CD14-positive monocyte (primary cell): ENCODE results near the gene EVX2. TPM values are rescaled to one million over a fixed set of nuclear protein-coding genes. Genes with fewer than 3 reads are reported as not detected.
A peak's percentile ranks its signal among the peaks of the same experiment; 100 is the strongest.

Experiments used
- DNase-seq, 3 donors: peaks; one replicate each; pipeline ENCODE4 v3.0.0-alpha.2; 2011 to 2022
- H2AFZ ChIP-seq: 2 replicates; pipeline ENCODE4 v1.6.0; 2012; ENCODE audit warnings: mild to moderate bottlenecking, low read depth, low read length, inconsistent platforms; ENCODE audit not compliant: insufficient read depth, poor library complexity, severe bottlenecking
- H3K27ac ChIP-seq, 2 donors: 1 replicate in 1 of 2; 2 replicates in 1 of 2; pipeline ENCODE4 v1.5.1; 2012 to 2013; ENCODE audit warnings: low read length in 2 of 2, control low read depth in 1 of 2, inconsistent platforms in 1 of 2, low read depth in 1 of 2, mild to moderate bottlenecking in 1 of 2
- H3K27me3 ChIP-seq, 2 donors: one replicate each; pipeline versions ENCODE4 v1.6.0 to v1.6.1; 2011 to 2013; ENCODE audit warnings: low read length in 2 of 2; ENCODE audit not compliant: control insufficient read depth in 2 of 2, insufficient read depth in 2 of 2
- H3K36me3 ChIP-seq, 2 donors: replicated peaks in 1 of 2; 1 replicate in 1 of 2; 2 replicates in 1 of 2; pipeline versions ENCODE4 v1.5.1 to v1.6.1; 2012 to 2013; ENCODE audit warnings: low read length in 2 of 2, control low read depth in 1 of 2, inconsistent platforms in 1 of 2, mild to moderate bottlenecking in 1 of 2; ENCODE audit not compliant: insufficient read depth in 2 of 2, control insufficient read depth in 1 of 2
- H3K4me1 ChIP-seq, 2 donors: 1 replicate in 1 of 2; 2 replicates in 1 of 2; pipeline versions ENCODE4 v1.5.1 to v1.6.1; 2012 to 2013; ENCODE audit warnings: low read length in 2 of 2, control low read depth in 1 of 2, inconsistent platforms in 1 of 2, mild to moderate bottlenecking in 1 of 2, moderate library complexity in 1 of 2; ENCODE audit not compliant: insufficient read depth in 2 of 2, control insufficient read depth in 1 of 2
- H3K4me2 ChIP-seq: replicated peaks from 2 replicates; pipeline ENCODE3; 2012; ENCODE audit warnings: low read length, moderate library complexity, mild to moderate bottlenecking; ENCODE audit not compliant: poor library complexity, severe bottlenecking; ENCODE audit errors: extremely low read depth
- H3K4me3 ChIP-seq, 3 experiments: fragments of 200-600 bp in 1 of 3; sonication (generic) in 1 of 3; replicated peaks in 1 of 3; 1 replicate in 2 of 3; 2 replicates in 1 of 3; pipeline ENCODE4 v1.5.1; 2011 to 2013; ENCODE audit warnings: low read length in 3 of 3, mild to moderate bottlenecking in 3 of 3, control low read depth in 2 of 3, low read depth in 2 of 3, inconsistent platforms in 1 of 3, moderate library complexity in 1 of 3
- H3K79me2 ChIP-seq: 2 replicates; pipeline ENCODE4 v1.6.0; 2012; ENCODE audit warnings: mild to moderate bottlenecking, control low read depth, inconsistent platforms, low read length, moderate library complexity; ENCODE audit not compliant: insufficient read depth
- H3K9ac ChIP-seq: 2 replicates; pipeline ENCODE4 v1.6.0; 2017; ENCODE audit warnings: low read length, mild to moderate bottlenecking; ENCODE audit not compliant: insufficient read depth, poor library complexity, severe bottlenecking
- H3K9me3 ChIP-seq, 2 donors: replicated peaks in 1 of 2; 1 replicate in 1 of 2; 2 replicates in 1 of 2; pipeline versions ENCODE4 v1.5.1 to v1.6.1; 2012 to 2013; ENCODE audit warnings: low read length in 2 of 2, control low read depth in 1 of 2; ENCODE audit not compliant: control insufficient read depth in 1 of 2, insufficient read depth in 1 of 2
- H4K20me1 ChIP-seq: 2 replicates; pipeline ENCODE4 v1.6.0; 2012; ENCODE audit warnings: mild to moderate bottlenecking, low read length, control low read depth, moderate library complexity; ENCODE audit not compliant: insufficient read depth
- H3K27ac Mint-ChIP-seq, 7 donors: one replicate each; pipeline ENCODE4 v1.8.0; 2020; ENCODE audit warnings: mild to moderate bottlenecking in 7 of 7, mixed read lengths in 7 of 7, moderate library complexity in 6 of 7, inconsistent platforms in 2 of 7
- H3K27me3 Mint-ChIP-seq, 3 donors: one replicate each; pipeline ENCODE4 v1.8.0; 2021 to 2022; ENCODE audit warnings: low read depth in 3 of 3, mild to moderate bottlenecking in 3 of 3, mixed read lengths in 3 of 3, moderate library complexity in 3 of 3, inconsistent platforms in 1 of 3
- H3K36me3 Mint-ChIP-seq, 2 donors: one replicate each; pipeline ENCODE4 v1.8.0; 2020; ENCODE audit warnings: mixed read lengths in 2 of 2, inconsistent platforms in 1 of 2, mild to moderate bottlenecking in 1 of 2
- H3K4me1 Mint-ChIP-seq: one replicate; pipeline ENCODE4 v1.8.0; 2020; ENCODE audit warnings: mild to moderate bottlenecking, mixed read lengths
- H3K4me3 Mint-ChIP-seq, 2 donors: one replicate each; pipeline ENCODE4 v1.8.0; 2020; ENCODE audit warnings: mild to moderate bottlenecking in 2 of 2, mixed read lengths in 2 of 2, moderate library complexity in 1 of 2
- H3K9me3 Mint-ChIP-seq, 7 donors: one replicate each; pipeline ENCODE4 v1.8.0; 2020 to 2022; ENCODE audit warnings: mixed read lengths in 7 of 7, mild to moderate bottlenecking in 6 of 7, moderate library complexity in 6 of 7, inconsistent platforms in 2 of 7
- WGBS: methylation state at CpG from one replicate; pipeline ENCODE4 v1.1.5; 2013; ENCODE audit warnings: missing lambda C conversion rate; ENCODE audit not compliant: insufficient coverage; 5-methylcytosine and 5-hydroxymethylcytosine counted together
- intact Hi-C, 2 donors: fragments of 100-400 bp; cut with micrococcal nuclease; formaldehyde crosslinking; loops; one replicate each; pipeline versions ENCODE4 v1.15.0 to v1.15.1; 2023
- polyA plus RNA-seq, 3 donors: library from polyadenylated mRNA; depleted of rRNA in 1 of 3; unstranded in 2 of 3; stranded (reverse) in 1 of 3; fragments of 300-500 nt in 2 of 3; fragments of >200 nt in 1 of 3; fragmentation: Illumina TruSeq in 2 of 3; gene quantifications; 1 replicate in 2 of 3; 2 replicates in 1 of 3; pipeline ENCODE4 v1.2.3, GENCODE V29; 2012 to 2021
- TF ChIP-seq, protein P1 (sequence below): fragments of 200-600 bp; IDR thresholded peaks from one replicate; pipeline ENCODE4 v1.8.0; 2022; ENCODE audit warnings: antibody characterized with exemption, mild to moderate bottlenecking

Gene EVX2
- polyA plus RNA-seq, 3 donors = not detected

DNA sequence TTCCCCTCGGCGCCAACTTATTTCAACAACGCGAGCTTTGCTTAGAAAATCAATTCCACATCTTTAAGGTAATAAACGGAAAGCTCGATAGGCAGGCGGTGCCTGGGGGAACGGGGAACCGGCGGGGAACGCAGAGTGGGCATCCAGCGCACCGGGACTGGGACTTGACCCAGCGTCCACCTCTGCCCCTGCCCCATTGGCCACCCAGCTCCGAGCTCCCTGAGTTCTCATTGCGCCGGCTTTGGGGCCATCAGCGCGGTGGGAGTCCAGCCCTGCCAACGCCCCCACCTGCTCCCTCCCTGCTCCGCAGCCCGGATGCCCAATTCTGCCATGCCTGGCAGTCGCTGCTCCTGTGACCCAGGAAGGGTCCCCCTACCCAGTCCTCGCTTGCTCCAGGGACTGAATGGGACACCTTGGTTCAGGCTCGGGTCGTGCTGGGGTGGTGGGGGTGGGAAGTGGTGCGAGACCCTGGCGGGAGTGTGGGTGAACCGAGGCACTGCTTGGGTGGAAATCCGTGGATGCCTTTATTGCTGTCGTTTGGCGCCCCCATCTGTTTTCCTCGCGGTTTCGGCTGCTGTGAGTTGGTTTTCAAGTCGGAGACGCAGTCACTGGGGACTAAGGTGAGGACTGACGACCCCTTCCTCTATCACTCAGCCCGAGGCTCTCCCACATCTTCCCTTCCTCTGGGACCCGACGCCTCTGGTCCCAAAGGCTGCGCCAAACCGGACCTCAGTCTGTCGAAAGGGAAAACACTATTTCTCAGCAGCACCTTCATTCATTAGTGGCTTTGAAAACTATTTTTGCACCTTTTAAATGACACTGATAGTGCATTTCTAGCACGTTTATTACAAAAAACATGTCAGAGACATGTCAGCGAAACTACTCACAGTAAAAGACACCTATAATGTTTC lies 2.4 kb upstream of the EVX2 start:
- no peak overlapping the region for H3K27ac ChIP-seq
- Mint-ChIP-seq H3K4me1 (peaks cover 23% of the 10 kb centered on the region), H3K36me3 (peaks cover 4 to 18% of the 10 kb centered on the region in 2 donors), H3K9me3 (peaks cover under 1 to 51% (median 26%) of the 10 kb centered on the region in 7 donors), H3K27ac (no peak overlapping the region), H3K27me3 (peaks cover 100% of the 10 kb centered on the region in 3 donors), H3K4me3 (peak overlapping the region in 1 of 2 donors; percentile 98)
- no peak overlapping the region for H2AFZ ChIP-seq
- intact Hi-C loops = no loop called here
- WGBS = 2% methylated on average over 33 of the region's 46 CpGs
- H3K4me3 ChIP-seq = no peak overlapping the region
- DNase-seq = no peak
- no peaks in the 10 kb centered on the region for H3K79me2 ChIP-seq
- no peak overlapping the region for H3K9ac ChIP-seq
- peaks cover 98 to 100% of the 10 kb centered on the region in 2 donors for H3K27me3 ChIP-seq
- H4K20me1 ChIP-seq = no peaks in the 10 kb centered on the region
- H3K4me2 ChIP-seq = no peak overlapping the region
- peaks cover 8 to 15% of the 10 kb centered on the region in 2 donors for H3K4me1 ChIP-seq
- TF ChIP-seq, protein P1, sequence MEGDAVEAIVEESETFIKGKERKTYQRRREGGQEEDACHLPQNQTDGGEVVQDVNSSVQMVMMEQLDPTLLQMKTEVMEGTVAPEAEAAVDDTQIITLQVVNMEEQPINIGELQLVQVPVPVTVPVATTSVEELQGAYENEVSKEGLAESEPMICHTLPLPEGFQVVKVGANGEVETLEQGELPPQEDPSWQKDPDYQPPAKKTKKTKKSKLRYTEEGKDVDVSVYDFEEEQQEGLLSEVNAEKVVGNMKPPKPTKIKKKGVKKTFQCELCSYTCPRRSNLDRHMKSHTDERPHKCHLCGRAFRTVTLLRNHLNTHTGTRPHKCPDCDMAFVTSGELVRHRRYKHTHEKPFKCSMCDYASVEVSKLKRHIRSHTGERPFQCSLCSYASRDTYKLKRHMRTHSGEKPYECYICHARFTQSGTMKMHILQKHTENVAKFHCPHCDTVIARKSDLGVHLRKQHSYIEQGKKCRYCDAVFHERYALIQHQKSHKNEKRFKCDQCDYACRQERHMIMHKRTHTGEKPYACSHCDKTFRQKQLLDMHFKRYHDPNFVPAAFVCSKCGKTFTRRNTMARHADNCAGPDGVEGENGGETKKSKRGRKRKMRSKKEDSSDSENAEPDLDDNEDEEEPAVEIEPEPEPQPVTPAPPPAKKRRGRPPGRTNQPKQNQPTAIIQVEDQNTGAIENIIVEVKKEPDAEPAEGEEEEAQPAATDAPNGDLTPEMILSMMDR = peak; percentile 13
- H3K36me3 ChIP-seq = no peaks in the 10 kb centered on the region
- peaks cover 2 to 91% of the 10 kb centered on the region in 2 donors for H3K9me3 ChIP-seq

DNA sequence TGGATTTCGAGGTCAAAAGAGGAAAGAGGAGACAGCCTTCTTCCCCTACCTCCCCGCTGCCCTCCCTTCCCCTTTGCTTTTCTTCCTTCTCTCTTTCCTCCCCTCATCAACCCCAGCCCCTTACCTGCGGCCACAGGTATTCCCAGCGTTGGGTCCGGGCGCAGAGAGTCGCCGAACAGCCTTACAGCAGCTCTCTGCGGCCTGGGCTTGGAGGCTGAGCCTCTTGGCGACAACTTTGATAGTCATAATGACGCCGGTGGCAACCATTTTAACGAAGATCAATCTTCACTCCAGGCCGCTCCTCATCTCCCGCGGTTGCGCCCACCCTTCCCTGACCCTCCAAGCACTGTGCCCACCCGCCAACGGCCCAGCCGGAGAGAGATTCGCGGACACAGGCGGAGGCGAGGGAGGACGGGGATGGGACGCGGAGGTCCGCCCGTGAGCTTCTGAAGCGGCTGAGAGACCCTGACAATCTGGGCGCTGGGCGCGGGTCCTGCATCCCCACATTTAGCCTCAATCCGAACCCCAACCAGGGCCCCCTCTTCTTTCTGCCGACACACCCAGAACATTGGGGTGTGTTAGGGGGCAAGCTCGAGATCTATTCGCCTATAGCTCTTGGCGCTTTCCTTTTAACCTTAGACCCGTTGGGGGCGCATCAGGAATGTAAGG lies 1.5 kb upstream of the EVX2 start:
- no peak overlapping the region for H3K27ac ChIP-seq
- Mint-ChIP-seq H3K36me3 (peaks cover 8 to 20% of the 10 kb centered on the region in 2 donors), H3K4me3 (peak overlapping the region in 1 of 2 donors; percentile 80), H3K27ac (no peak overlapping the region), H3K9me3 (peaks cover 8 to 53% (median 33%) of the 10 kb centered on the region in 7 donors), H3K4me1 (peaks cover 29% of the 10 kb centered on the region), H3K27me3 (peaks cover 98 to 100% (median 100%) of the 10 kb centered on the region in 3 donors)
- no peaks in the 10 kb centered on the region for H3K36me3 ChIP-seq
- peaks cover 8 to 20% of the 10 kb centered on the region in 2 donors for H3K4me1 ChIP-seq
- H2AFZ ChIP-seq = no peak overlapping the region
- H3K27me3 ChIP-seq = peaks cover 97 to 98% of the 10 kb centered on the region in 2 donors
- no peak overlapping the region for H3K9ac ChIP-seq
- peaks cover 8 to 91% of the 10 kb centered on the region in 2 donors for H3K9me3 ChIP-seq
- intact Hi-C loops = no loop called here
- H3K4me2 ChIP-seq = no peak overlapping the region
- no peaks in the 10 kb centered on the region for H4K20me1 ChIP-seq
- TF ChIP-seq, protein P1 = no peak
- WGBS = 4% methylated on average over 19 of the region's 40 CpGs
- DNase-seq = no peak
- no peaks in the 10 kb centered on the region for H3K79me2 ChIP-seq
- H3K4me3 ChIP-seq = no peak overlapping the region
